CD14-positive monocyte (primary cell): ENCODE measurements around the gene SAP130. TPM values are rescaled to one million over a fixed set of nuclear protein-coding genes. Genes with fewer than 3 reads are reported as not detected.

Experiments used
- DNase-seq, 3 donors: peaks; one replicate each; pipeline ENCODE4 v3.0.0-alpha.2; 2011 to 2022
- H2AFZ ChIP-seq: 2 replicates; pipeline ENCODE4 v1.6.0; 2012; ENCODE audit warnings: mild to moderate bottlenecking, low read depth, low read length, inconsistent platforms; ENCODE audit not compliant: insufficient read depth, poor library complexity, severe bottlenecking
- H3K27ac ChIP-seq, 2 donors: 1 replicate in 1 of 2; 2 replicates in 1 of 2; pipeline ENCODE4 v1.5.1; 2012 to 2013; ENCODE audit warnings: low read length in 2 of 2, control low read depth in 1 of 2, inconsistent platforms in 1 of 2, low read depth in 1 of 2, mild to moderate bottlenecking in 1 of 2
- H3K27me3 ChIP-seq, 2 donors: one replicate each; pipeline versions ENCODE4 v1.6.0 to v1.6.1; 2011 to 2013; ENCODE audit warnings: low read length in 2 of 2; ENCODE audit not compliant: control insufficient read depth in 2 of 2, insufficient read depth in 2 of 2
- H3K36me3 ChIP-seq, 2 donors: replicated peaks in 1 of 2; 1 replicate in 1 of 2; 2 replicates in 1 of 2; pipeline versions ENCODE4 v1.5.1 to v1.6.1; 2012 to 2013; ENCODE audit warnings: low read length in 2 of 2, control low read depth in 1 of 2, inconsistent platforms in 1 of 2, mild to moderate bottlenecking in 1 of 2; ENCODE audit not compliant: insufficient read depth in 2 of 2, control insufficient read depth in 1 of 2
- H3K4me1 ChIP-seq, 2 donors: 1 replicate in 1 of 2; 2 replicates in 1 of 2; pipeline versions ENCODE4 v1.5.1 to v1.6.1; 2012 to 2013; ENCODE audit warnings: low read length in 2 of 2, control low read depth in 1 of 2, inconsistent platforms in 1 of 2, mild to moderate bottlenecking in 1 of 2, moderate library complexity in 1 of 2; ENCODE audit not compliant: insufficient read depth in 2 of 2, control insufficient read depth in 1 of 2
- H3K4me2 ChIP-seq: replicated peaks from 2 replicates; pipeline ENCODE3; 2012; ENCODE audit warnings: low read length, moderate library complexity, mild to moderate bottlenecking; ENCODE audit not compliant: poor library complexity, severe bottlenecking; ENCODE audit errors: extremely low read depth
- H3K4me3 ChIP-seq, 3 experiments: fragments of 200-600 bp in 1 of 3; sonication (generic) in 1 of 3; replicated peaks in 1 of 3; 1 replicate in 2 of 3; 2 replicates in 1 of 3; pipeline ENCODE4 v1.5.1; 2011 to 2013; ENCODE audit warnings: low read length in 3 of 3, mild to moderate bottlenecking in 3 of 3, control low read depth in 2 of 3, low read depth in 2 of 3, inconsistent platforms in 1 of 3, moderate library complexity in 1 of 3
- H3K79me2 ChIP-seq: 2 replicates; pipeline ENCODE4 v1.6.0; 2012; ENCODE audit warnings: mild to moderate bottlenecking, control low read depth, inconsistent platforms, low read length, moderate library complexity; ENCODE audit not compliant: insufficient read depth
- H3K9ac ChIP-seq: 2 replicates; pipeline ENCODE4 v1.6.0; 2017; ENCODE audit warnings: low read length, mild to moderate bottlenecking; ENCODE audit not compliant: insufficient read depth, poor library complexity, severe bottlenecking
- H3K9me3 ChIP-seq, 2 donors: replicated peaks in 1 of 2; 1 replicate in 1 of 2; 2 replicates in 1 of 2; pipeline versions ENCODE4 v1.5.1 to v1.6.1; 2012 to 2013; ENCODE audit warnings: low read length in 2 of 2, control low read depth in 1 of 2; ENCODE audit not compliant: control insufficient read depth in 1 of 2, insufficient read depth in 1 of 2
- H4K20me1 ChIP-seq: 2 replicates; pipeline ENCODE4 v1.6.0; 2012; ENCODE audit warnings: mild to moderate bottlenecking, low read length, control low read depth, moderate library complexity; ENCODE audit not compliant: insufficient read depth
- H3K27ac Mint-ChIP-seq, 7 donors: one replicate each; pipeline ENCODE4 v1.8.0; 2020; ENCODE audit warnings: mild to moderate bottlenecking in 7 of 7, mixed read lengths in 7 of 7, moderate library complexity in 6 of 7, inconsistent platforms in 2 of 7
- H3K27me3 Mint-ChIP-seq, 3 donors: one replicate each; pipeline ENCODE4 v1.8.0; 2021 to 2022; ENCODE audit warnings: low read depth in 3 of 3, mild to moderate bottlenecking in 3 of 3, mixed read lengths in 3 of 3, moderate library complexity in 3 of 3, inconsistent platforms in 1 of 3
- H3K36me3 Mint-ChIP-seq, 2 donors: one replicate each; pipeline ENCODE4 v1.8.0; 2020; ENCODE audit warnings: mixed read lengths in 2 of 2, inconsistent platforms in 1 of 2, mild to moderate bottlenecking in 1 of 2
- H3K4me1 Mint-ChIP-seq: one replicate; pipeline ENCODE4 v1.8.0; 2020; ENCODE audit warnings: mild to moderate bottlenecking, mixed read lengths
- H3K4me3 Mint-ChIP-seq, 2 donors: one replicate each; pipeline ENCODE4 v1.8.0; 2020; ENCODE audit warnings: mild to moderate bottlenecking in 2 of 2, mixed read lengths in 2 of 2, moderate library complexity in 1 of 2
- H3K9me3 Mint-ChIP-seq, 7 donors: one replicate each; pipeline ENCODE4 v1.8.0; 2020 to 2022; ENCODE audit warnings: mixed read lengths in 7 of 7, mild to moderate bottlenecking in 6 of 7, moderate library complexity in 6 of 7, inconsistent platforms in 2 of 7
- WGBS: methylation state at CpG from one replicate; pipeline ENCODE4 v1.1.5; 2013; ENCODE audit warnings: missing lambda C conversion rate; ENCODE audit not compliant: insufficient coverage; 5-methylcytosine and 5-hydroxymethylcytosine counted together
- intact Hi-C, 2 donors: fragments of 100-400 bp; cut with micrococcal nuclease; formaldehyde crosslinking; loops; one replicate each; pipeline versions ENCODE4 v1.15.0 to v1.15.1; 2023
- polyA plus RNA-seq, 3 donors: library from polyadenylated mRNA; depleted of rRNA in 1 of 3; unstranded in 2 of 3; stranded (reverse) in 1 of 3; fragments of 300-500 nt in 2 of 3; fragments of >200 nt in 1 of 3; fragmentation: Illumina TruSeq in 2 of 3; gene quantifications; 1 replicate in 2 of 3; 2 replicates in 1 of 3; pipeline ENCODE4 v1.2.3, GENCODE V29; 2012 to 2021
- TF ChIP-seq, protein P1 (sequence below): fragments of 200-600 bp; IDR thresholded peaks from one replicate; pipeline ENCODE4 v1.8.0; 2022; ENCODE audit warnings: antibody characterized with exemption, mild to moderate bottlenecking

SAP130 gene
- polyA plus RNA-seq, 3 donors: 2.8 to 16.4 (median 6.4) TPM

DNA sequence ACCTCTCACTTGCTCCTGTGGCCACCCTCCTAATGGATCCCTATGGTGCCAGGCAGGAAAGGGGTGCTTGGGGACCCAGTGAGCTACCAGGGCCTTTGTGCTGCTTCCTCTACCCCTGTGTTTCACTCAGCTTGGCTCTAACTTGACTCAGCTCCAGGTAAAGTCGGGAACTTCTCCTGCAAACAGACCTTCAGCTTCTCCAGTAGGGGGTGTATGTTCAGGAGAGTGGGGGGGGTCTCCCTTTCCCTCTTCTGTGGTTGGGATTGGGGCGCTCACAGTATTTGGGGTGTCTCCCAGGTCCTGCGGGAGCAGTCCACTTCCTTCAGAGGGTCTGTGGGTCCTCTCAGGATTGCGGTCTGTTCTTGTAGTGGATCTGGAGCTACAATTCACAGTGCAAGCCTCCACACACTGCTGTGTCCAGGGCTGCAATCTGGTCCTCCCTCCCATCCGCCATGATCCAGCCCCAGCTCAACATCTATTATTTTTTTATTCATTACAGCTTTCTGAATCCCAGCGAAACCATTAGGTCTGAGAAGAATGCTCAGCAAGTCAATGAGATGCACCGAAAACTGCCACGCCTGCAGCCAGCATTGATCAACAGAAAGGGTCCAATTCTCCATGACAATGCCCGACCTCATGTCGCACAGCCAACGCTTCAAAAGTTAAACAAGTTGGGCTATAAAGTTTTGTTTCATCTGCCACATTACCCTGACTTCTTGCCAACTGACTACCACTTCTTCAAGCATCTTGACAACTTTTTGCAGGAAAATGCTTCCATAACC is 26.4 kb upstream of the SAP130 start:
- H3K27ac ChIP-seq: no peak overlapping the region
- Mint-ChIP-seq H3K27ac (no peak overlapping the region), H3K4me1 (no peaks in the 10 kb centered on the region), H3K27me3 (peaks cover 5 to 13% (median 8%) of the 10 kb centered on the region in 3 donors), H3K4me3 (no peak overlapping the region), H3K36me3 (no peaks in the 10 kb centered on the region), H3K9me3 (peaks cover 10 to 35% (median 20%) of the 10 kb centered on the region in 7 donors)
- H3K4me3 ChIP-seq: no peak overlapping the region
- H4K20me1 ChIP-seq: no peaks in the 10 kb centered on the region
- no peaks in the 10 kb centered on the region for H3K27me3 ChIP-seq
- TF ChIP-seq, protein P1, sequence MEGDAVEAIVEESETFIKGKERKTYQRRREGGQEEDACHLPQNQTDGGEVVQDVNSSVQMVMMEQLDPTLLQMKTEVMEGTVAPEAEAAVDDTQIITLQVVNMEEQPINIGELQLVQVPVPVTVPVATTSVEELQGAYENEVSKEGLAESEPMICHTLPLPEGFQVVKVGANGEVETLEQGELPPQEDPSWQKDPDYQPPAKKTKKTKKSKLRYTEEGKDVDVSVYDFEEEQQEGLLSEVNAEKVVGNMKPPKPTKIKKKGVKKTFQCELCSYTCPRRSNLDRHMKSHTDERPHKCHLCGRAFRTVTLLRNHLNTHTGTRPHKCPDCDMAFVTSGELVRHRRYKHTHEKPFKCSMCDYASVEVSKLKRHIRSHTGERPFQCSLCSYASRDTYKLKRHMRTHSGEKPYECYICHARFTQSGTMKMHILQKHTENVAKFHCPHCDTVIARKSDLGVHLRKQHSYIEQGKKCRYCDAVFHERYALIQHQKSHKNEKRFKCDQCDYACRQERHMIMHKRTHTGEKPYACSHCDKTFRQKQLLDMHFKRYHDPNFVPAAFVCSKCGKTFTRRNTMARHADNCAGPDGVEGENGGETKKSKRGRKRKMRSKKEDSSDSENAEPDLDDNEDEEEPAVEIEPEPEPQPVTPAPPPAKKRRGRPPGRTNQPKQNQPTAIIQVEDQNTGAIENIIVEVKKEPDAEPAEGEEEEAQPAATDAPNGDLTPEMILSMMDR: no peak
- no peaks in the 10 kb centered on the region for H3K4me1 ChIP-seq
- H3K9me3 ChIP-seq: peaks cover 0 to 10% of the 10 kb centered on the region in 2 donors
- H3K36me3 ChIP-seq: no peaks in the 10 kb centered on the region
- DNase-seq: no peak
- H3K9ac ChIP-seq: no peak overlapping the region
- 88% methylated on average over 9 of the region's 11 CpGs for WGBS
- no peak overlapping the region for H2AFZ ChIP-seq
- intact Hi-C loops: no loop called here
- no peak overlapping the region for H3K4me2 ChIP-seq
- H3K79me2 ChIP-seq: no peaks in the 10 kb centered on the region

DNA sequence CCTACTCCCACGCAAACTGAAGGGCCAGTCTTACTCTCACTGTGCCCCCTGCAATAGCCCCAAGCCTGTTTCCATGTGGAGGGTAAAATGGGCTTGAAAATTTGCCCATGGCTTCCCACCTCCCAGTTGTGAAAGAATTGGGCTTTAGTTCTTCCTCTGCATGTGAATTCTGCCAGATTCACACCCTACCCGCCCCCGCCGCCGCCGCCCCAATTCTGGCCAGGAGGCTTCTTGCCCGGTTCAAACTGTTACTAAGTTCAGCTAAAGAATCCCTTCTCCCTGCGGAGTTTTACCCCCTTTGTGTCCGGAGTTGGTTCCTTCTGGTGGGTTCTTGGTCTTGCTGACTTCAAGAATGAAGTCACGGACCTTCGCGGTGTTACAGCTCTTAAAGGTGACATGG is 25.5 kb upstream of the SAP130 start:
- no peak overlapping the region for H3K4me2 ChIP-seq
- WGBS: 99% methylated on average over 10 of the region's 12 CpGs
- H3K27me3 Mint-ChIP-seq: peaks cover 5 to 16% (median 8%) of the 10 kb centered on the region in 3 donors

More for the DNA sequence above, 25.5 kb upstream of the SAP130 start:
- Mint-ChIP-seq H3K36me3 (no peaks in the 10 kb centered on the region), H3K4me3 (no peak overlapping the region), H3K9me3 (peaks cover 10 to 40% (median 24%) of the 10 kb centered on the region in 7 donors), H3K4me1 (no peaks in the 10 kb centered on the region), H3K27ac (no peak overlapping the region)
- Histone ChIP-seq H2AFZ (no peak overlapping the region), H3K4me1 (no peaks in the 10 kb centered on the region), H3K4me3 (no peak overlapping the region), H3K36me3 (no peaks in the 10 kb centered on the region), H4K20me1 (no peaks in the 10 kb centered on the region), H3K79me2 (no peaks in the 10 kb centered on the region), H3K27ac (no peak overlapping the region), H3K27me3 (no peaks in the 10 kb centered on the region), H3K9me3 (peaks cover 0 to 10% of the 10 kb centered on the region in 2 donors), H3K9ac (no peak overlapping the region)
- no peak for DNase-seq
- intact Hi-C loops: no loop called here
- TF ChIP-seq, protein P1: no peak
